A549 (cell line): ENCODE data around the gene NT5DC2.

ENCODE experiments used
- CEBPB ChIP-seq, 2 experiments: fragments of >200 bp in 1 of 2; sonication (Bioruptor Twin) in 1 of 2; formaldehyde crosslinking in 1 of 2; IDR thresholded peaks; 2 replicates each; pipeline ENCODE4 v1.6.1; 2012 to 2016
- CHD4 ChIP-seq: fragments of 200-600 bp; sonication (generic); IDR thresholded peaks from 2 replicates; pipeline ENCODE4 v1.6.1; 2016; ENCODE audit warnings: antibody characterized with exemption, mild to moderate bottlenecking, borderline replicate concordance
- E2F6 ChIP-seq: IDR thresholded peaks from 2 replicates; pipeline ENCODE4 v1.6.1; 2012; ENCODE audit warnings: low read depth, borderline replicate concordance
- EHMT2 ChIP-seq: fragments of 200-600 bp; sonication (generic); IDR thresholded peaks from 2 replicates; pipeline ENCODE4 v1.6.1; 2016; ENCODE audit warnings: antibody characterized with exemption, low read depth, mild to moderate bottlenecking, moderate library complexity
- EP300 ChIP-seq, 2 experiments: fragments of >200 bp; sonication (Bioruptor Twin); formaldehyde crosslinking; IDR thresholded peaks; 2 replicates in 1 of 2; 3 replicates in 1 of 2; pipeline ENCODE4 v1.6.1; 2016 to 2017
- MYC ChIP-seq: IDR thresholded peaks from 2 replicates; pipeline ENCODE4 v1.6.1; 2012; ENCODE audit warnings: mild to moderate bottlenecking, inconsistent platforms, low read length, improper control_type of control experiment, borderline replicate concordance
- NFE2L2 ChIP-seq: fragments of 150-350 bp; conservative IDR thresholded peaks from 2 replicates; pipeline ENCODE4 v1.6.1; 2014; ENCODE audit warnings: low read length
- RARB ChIP-seq: fragments of 250-450 bp; sonication (Bioruptor Pico); IDR thresholded peaks from 2 replicates; pipeline ENCODE4 v1.8.0; 2021; ENCODE audit warnings: mild to moderate bottlenecking, moderate library complexity
- RCOR1 ChIP-seq: fragments of 150-350 bp; IDR thresholded peaks from 2 replicates; pipeline ENCODE4 v1.6.1; 2014; ENCODE audit warnings: antibody characterized with exemption, low read length, low read depth
- ZFP36 ChIP-seq: fragments of 450-650 bp; IDR thresholded peaks from 2 replicates; pipeline ENCODE4 v1.6.1; 2014; ENCODE audit warnings: borderline replicate concordance; ENCODE audit not compliant: partially characterized antibody
- TF ChIP-seq, protein P1 (sequence below): fragments of >200 bp; sonication (Bioruptor Twin); formaldehyde crosslinking; IDR thresholded peaks from 3 replicates; pipeline ENCODE4 v1.5.1; 2016
- TF ChIP-seq, protein P2 (sequence below): fragments of 450-650 bp; IDR thresholded peaks from 2 replicates; pipeline ENCODE4 v1.6.1; 2014; ENCODE audit warnings: antibody characterized with exemption

DNA sequence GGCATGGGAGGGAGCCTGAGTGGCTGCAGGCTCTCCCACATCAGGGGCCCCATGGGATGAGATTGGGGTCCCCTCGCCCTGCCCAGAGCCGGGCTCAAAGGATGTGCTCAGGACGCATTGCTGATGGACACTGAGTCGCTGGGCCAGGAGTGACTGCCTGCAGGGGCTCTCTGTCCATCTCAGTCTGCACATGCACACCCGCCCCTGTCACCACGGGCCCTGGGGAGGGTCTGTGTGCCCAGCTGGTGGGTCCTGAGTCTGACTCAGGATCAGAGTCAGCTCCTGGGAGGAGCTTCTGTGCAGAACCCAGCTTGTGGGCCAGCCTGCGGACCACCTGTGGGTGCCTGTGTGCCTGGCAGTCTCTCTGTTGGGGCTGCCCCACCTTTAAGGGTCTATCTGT, 20.4 kb downstream of the NT5DC2 start:
- TF ChIP-seq, protein P1, sequence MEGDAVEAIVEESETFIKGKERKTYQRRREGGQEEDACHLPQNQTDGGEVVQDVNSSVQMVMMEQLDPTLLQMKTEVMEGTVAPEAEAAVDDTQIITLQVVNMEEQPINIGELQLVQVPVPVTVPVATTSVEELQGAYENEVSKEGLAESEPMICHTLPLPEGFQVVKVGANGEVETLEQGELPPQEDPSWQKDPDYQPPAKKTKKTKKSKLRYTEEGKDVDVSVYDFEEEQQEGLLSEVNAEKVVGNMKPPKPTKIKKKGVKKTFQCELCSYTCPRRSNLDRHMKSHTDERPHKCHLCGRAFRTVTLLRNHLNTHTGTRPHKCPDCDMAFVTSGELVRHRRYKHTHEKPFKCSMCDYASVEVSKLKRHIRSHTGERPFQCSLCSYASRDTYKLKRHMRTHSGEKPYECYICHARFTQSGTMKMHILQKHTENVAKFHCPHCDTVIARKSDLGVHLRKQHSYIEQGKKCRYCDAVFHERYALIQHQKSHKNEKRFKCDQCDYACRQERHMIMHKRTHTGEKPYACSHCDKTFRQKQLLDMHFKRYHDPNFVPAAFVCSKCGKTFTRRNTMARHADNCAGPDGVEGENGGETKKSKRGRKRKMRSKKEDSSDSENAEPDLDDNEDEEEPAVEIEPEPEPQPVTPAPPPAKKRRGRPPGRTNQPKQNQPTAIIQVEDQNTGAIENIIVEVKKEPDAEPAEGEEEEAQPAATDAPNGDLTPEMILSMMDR = no peak
- TF ChIP-seq CHD4 (no peak), RCOR1 (no peak), EP300 (IDR thresholded peaks at IDR 0.05) (no peak), MYC (no peak), RARB (CRISPR knock-in tag) (no peak), NFE2L2 (no peak), EHMT2 (no peak), ZFP36 (no peak), CEBPB (IDR thresholded peaks at IDR 0.05) (no peak), E2F6 (no peak)
- TF ChIP-seq, protein P2, sequence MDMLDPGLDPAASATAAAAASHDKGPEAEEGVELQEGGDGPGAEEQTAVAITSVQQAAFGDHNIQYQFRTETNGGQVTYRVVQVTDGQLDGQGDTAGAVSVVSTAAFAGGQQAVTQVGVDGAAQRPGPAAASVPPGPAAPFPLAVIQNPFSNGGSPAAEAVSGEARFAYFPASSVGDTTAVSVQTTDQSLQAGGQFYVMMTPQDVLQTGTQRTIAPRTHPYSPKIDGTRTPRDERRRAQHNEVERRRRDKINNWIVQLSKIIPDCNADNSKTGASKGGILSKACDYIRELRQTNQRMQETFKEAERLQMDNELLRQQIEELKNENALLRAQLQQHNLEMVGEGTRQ = no peak
